Keratinocyte (primary cell): ENCODE results near the gene C16orf54. TPM values are rescaled to one million over a fixed set of nuclear protein-coding genes. Genes with fewer than 3 reads are reported as not detected.

Experiments used
- DNase-seq: peaks from one replicate; pipeline ENCODE4 v3.0.0-alpha.2; 2011; ENCODE audit warnings: low read depth, missing footprints, low spot score
- FAIRE-seq: peaks from 2 replicates; lab custom pipeline; 2011; peaks lifted over from hg19 to GRCh38; lab: Jason Lieb, UNC
- H2AFZ ChIP-seq: 2 replicates; pipeline ENCODE4 v1.6.0; 2012; ENCODE audit warnings: low read length, control low read depth, inconsistent platforms; ENCODE audit not compliant: control insufficient read depth
- H3K27ac ChIP-seq: 2 replicates; pipeline ENCODE4 v1.5.1; 2011; ENCODE audit warnings: low read length; ENCODE audit not compliant: control insufficient read depth, insufficient read depth
- H3K27me3 ChIP-seq: 3 replicates; pipeline ENCODE4 v1.6.0; 2011; ENCODE audit warnings: low read length; ENCODE audit not compliant: control insufficient read depth, insufficient read depth; ENCODE audit errors: extremely low read depth
- H3K36me3 ChIP-seq, 2 experiments: 2 replicates in 1 of 2; 3 replicates in 1 of 2; pipeline ENCODE4 v1.5.1; 2011; ENCODE audit warnings: low read length in 2 of 2, mild to moderate bottlenecking in 1 of 2; ENCODE audit not compliant: control insufficient read depth in 2 of 2, insufficient read depth in 2 of 2; ENCODE audit errors: extremely low read depth in 1 of 2
- H3K4me1 ChIP-seq: 3 replicates; pipeline ENCODE4 v1.5.1; 2011; ENCODE audit warnings: low read length; ENCODE audit not compliant: control insufficient read depth, insufficient read depth; ENCODE audit errors: extremely low read depth
- H3K4me2 ChIP-seq: 3 replicates; pipeline ENCODE4 v1.6.0; 2011; ENCODE audit warnings: low read depth, low read length; ENCODE audit not compliant: control insufficient read depth, insufficient read depth; ENCODE audit errors: extremely low read depth
- H3K4me3 ChIP-seq, 3 experiments: fragments of 200-600 bp in 1 of 3; sonication (generic) in 1 of 3; 2 replicates in 2 of 3; 3 replicates in 1 of 3; pipeline ENCODE4 v1.5.1; 2011 to 2016; ENCODE audit warnings: low read length in 3 of 3, mild to moderate bottlenecking in 3 of 3, control low read depth in 2 of 3, inconsistent platforms in 1 of 3, low read depth in 1 of 3, mixed read lengths in 1 of 3, mixed run types in 1 of 3, moderate library complexity in 1 of 3; ENCODE audit not compliant: control insufficient read depth in 2 of 3, insufficient read depth in 2 of 3; ENCODE audit errors: extremely low read depth in 1 of 3
- H3K79me2 ChIP-seq: 2 replicates; pipeline ENCODE4 v1.6.0; 2012; ENCODE audit warnings: low read length; ENCODE audit not compliant: control insufficient read depth, insufficient read depth
- H3K9ac ChIP-seq: 3 replicates; pipeline ENCODE4 v1.6.0; 2011; ENCODE audit warnings: low read length; ENCODE audit not compliant: control insufficient read depth, insufficient read depth; ENCODE audit errors: extremely low read depth
- H3K9me1 ChIP-seq: 3 replicates; pipeline ENCODE4 v1.6.0; 2011; ENCODE audit warnings: low read length; ENCODE audit not compliant: control insufficient read depth, insufficient read depth; ENCODE audit errors: extremely low read depth
- H3K9me3 ChIP-seq: 2 replicates; pipeline ENCODE4 v1.5.1; 2012; ENCODE audit warnings: low read depth, low read length; ENCODE audit not compliant: control insufficient read depth
- H4K20me1 ChIP-seq: 3 replicates; pipeline ENCODE4 v1.6.0; 2011; ENCODE audit warnings: low read length; ENCODE audit not compliant: control insufficient read depth, insufficient read depth; ENCODE audit errors: extremely low read depth
- EZH2 ChIP-seq: IDR thresholded peaks from one replicate; pipeline ENCODE4 v1.6.1; 2012; ENCODE audit warnings: inconsistent platforms, mild to moderate bottlenecking, low read length, moderate library complexity
- dilution Hi-C: fragments of 300-500 bp; cut with MboI; formaldehyde crosslinking; loops from one replicate; pipeline ENCODE4 v1.7.0; 2020; ENCODE audit warnings: low sequenced_read_pairs; ENCODE audit not compliant: extremely low pct_ligation_motif_present
- polyA plus RNA-seq, 5 experiments: library from polyadenylated mRNA; depleted of rRNA in 3 of 5; stranded (reverse) in 3 of 5; stranded (forward) in 1 of 5; unstranded in 1 of 5; fragments of >200 nt; gene quantifications; 1 replicate in 1 of 5; 2 replicates in 3 of 5; 3 replicates in 1 of 5; pipeline versions ENCODE4 v1.2.1 to v1.2.3, GENCODE V29; 2011 to 2012; ENCODE audit warnings: missing spikeins in 2 of 5, low read depth in 1 of 5, low replicate concordance in 1 of 5
- TF ChIP-seq, protein P1 (sequence below), 3 experiments: IDR thresholded peaks in 1 of 3; conservative IDR thresholded peaks in 1 of 3; optimal IDR thresholded peaks in 1 of 3; 2 replicates in 2 of 3; 3 replicates in 1 of 3; pipeline versions ENCODE3 to v1.5.1; 2011; ENCODE audit warnings: low read length in 3 of 3, mild to moderate bottlenecking in 3 of 3, moderate library complexity in 2 of 3, control low read depth in 1 of 3, inconsistent platforms in 1 of 3; ENCODE audit not compliant: insufficient read depth in 2 of 3; ENCODE audit errors: extremely low read depth in 1 of 3

The C16orf54 gene
- polyA plus RNA-seq, 1 donor (not counting 4 experiments of a cell fraction or from before 2014, with no cell fraction given), result not detected

DNA sequence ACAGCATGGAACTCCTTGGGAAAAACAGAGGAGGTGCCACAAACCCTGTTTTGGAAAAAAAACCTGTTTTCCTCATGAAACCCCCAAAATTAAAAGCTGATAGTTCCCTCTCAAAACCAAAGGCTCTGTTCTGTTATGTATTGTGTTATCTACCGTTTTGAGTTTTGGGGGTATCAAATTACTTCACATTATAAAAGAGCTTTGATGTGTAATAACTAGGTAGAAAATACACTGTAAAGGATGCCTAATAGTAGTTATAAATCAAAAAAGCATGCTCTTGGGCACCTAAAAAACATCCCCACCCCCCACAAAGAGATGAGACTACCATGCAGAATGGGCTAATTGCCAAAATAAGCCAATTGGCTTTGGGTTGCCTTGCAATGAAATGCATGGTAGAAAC lies 30.8 kb downstream of the C16orf54 start:
- no peak overlapping the region for H3K4me2 ChIP-seq
- peaks cover 8% of the 10 kb centered on the region for H3K4me1 ChIP-seq
- dilution Hi-C loops, result no loop called here
- no peaks in the 10 kb centered on the region for H3K79me2 ChIP-seq
- no peak overlapping the region for H3K4me3 ChIP-seq
- FAIRE-seq (no peak), DNase-seq (no peak)
- TF ChIP-seq EZH2, result no peak
- TF ChIP-seq, protein P1, sequence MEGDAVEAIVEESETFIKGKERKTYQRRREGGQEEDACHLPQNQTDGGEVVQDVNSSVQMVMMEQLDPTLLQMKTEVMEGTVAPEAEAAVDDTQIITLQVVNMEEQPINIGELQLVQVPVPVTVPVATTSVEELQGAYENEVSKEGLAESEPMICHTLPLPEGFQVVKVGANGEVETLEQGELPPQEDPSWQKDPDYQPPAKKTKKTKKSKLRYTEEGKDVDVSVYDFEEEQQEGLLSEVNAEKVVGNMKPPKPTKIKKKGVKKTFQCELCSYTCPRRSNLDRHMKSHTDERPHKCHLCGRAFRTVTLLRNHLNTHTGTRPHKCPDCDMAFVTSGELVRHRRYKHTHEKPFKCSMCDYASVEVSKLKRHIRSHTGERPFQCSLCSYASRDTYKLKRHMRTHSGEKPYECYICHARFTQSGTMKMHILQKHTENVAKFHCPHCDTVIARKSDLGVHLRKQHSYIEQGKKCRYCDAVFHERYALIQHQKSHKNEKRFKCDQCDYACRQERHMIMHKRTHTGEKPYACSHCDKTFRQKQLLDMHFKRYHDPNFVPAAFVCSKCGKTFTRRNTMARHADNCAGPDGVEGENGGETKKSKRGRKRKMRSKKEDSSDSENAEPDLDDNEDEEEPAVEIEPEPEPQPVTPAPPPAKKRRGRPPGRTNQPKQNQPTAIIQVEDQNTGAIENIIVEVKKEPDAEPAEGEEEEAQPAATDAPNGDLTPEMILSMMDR (optimal IDR thresholded peaks at IDR 0.05 in 1 of 3, IDR thresholded peaks at IDR 0.05 in 1 of 3, conservative IDR thresholded peaks at IDR 0.05 in 1 of 3; ENCODE audit: extremely low read depth in 1 of 3, insufficient read depth in 2 of 3, low read length in 3 of 3), result no peak
- H3K27ac ChIP-seq, result no peak overlapping the region
- H3K9me1 ChIP-seq, result no peaks in the 10 kb centered on the region
- H4K20me1 ChIP-seq, result no peaks in the 10 kb centered on the region
- H2AFZ ChIP-seq, result no peak overlapping the region
- H3K9ac ChIP-seq, result no peak overlapping the region
- no peaks in the 10 kb centered on the region for H3K36me3 ChIP-seq
- H3K27me3 ChIP-seq, result no peaks in the 10 kb centered on the region
- no peaks in the 10 kb centered on the region for H3K9me3 ChIP-seq

DNA sequence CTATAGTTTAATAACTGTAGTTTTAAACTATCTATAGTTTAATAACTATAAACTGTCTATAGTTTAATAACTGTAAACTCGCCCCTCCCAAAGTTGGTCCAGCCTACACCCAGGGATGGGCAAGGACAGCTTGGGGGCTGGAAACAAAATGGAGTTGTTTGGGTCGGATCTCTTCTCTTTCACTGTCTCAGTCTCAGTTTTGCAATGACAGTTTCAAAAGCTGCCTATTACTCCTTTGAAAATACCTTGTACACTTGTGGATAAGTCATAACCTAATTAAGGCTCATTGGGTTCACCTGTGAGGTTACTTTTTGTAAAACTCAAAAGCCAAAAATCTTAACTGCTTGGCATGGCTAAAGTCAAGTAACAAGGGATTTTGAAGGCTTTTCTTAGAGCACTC lies 31.4 kb downstream of the C16orf54 start:
- DNase-seq, result no peak
- Histone ChIP-seq H3K4me1 (peaks cover 9% of the 10 kb centered on the region), H3K4me3 (no peak overlapping the region), H2AFZ (no peak overlapping the region), H3K9me3 (no peaks in the 10 kb centered on the region), H3K36me3 (no peaks in the 10 kb centered on the region), H3K9ac (no peak overlapping the region), H3K9me1 (no peaks in the 10 kb centered on the region), H3K79me2 (no peaks in the 10 kb centered on the region), H3K27me3 (no peaks in the 10 kb centered on the region), H4K20me1 (no peaks in the 10 kb centered on the region), H3K27ac (no peak overlapping the region), H3K4me2 (no peak overlapping the region)
- TF ChIP-seq, protein P1 (optimal IDR thresholded peaks at IDR 0.05 in 1 of 3, IDR thresholded peaks at IDR 0.05 in 1 of 3, conservative IDR thresholded peaks at IDR 0.05 in 1 of 3; ENCODE audit: extremely low read depth in 1 of 3, insufficient read depth in 2 of 3, low read length in 3 of 3), result no peak
- TF ChIP-seq EZH2, result no peak
- FAIRE-seq, result no peak
- dilution Hi-C loops, result no loop called here
